GM12874 (cell line): ENCODE measurements around the gene VPS13C.

Source experiments
- TF ChIP-seq, protein P1 (sequence below): IDR thresholded peaks from 2 replicates; pipeline ENCODE4 v1.5.1; 2011; ENCODE audit warnings: low read depth, mild to moderate bottlenecking, control low read depth, low read length, moderate library complexity; ENCODE audit not compliant: insufficient read depth

The VPS13C gene

DNA sequence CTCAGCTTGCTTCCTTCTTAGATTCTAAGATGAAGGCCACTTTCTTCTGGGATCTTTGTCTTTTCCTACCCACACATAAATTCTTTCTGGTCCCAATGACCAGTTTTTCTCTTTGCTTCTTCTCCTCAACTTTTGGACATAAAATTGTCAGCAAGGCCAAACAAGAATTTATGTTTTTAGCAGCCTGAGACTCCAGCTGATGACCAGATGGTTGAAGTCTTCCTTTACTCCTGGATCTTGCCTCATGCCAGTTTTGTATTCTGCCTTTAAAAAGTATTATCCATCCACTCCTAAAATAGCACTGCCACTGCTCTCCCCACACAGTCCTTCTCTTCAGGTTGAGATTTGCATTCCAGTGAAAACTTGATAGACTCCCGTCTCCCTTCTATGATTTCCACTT is 236.0 kb downstream of the VPS13C start:
- TF ChIP-seq, protein P1, sequence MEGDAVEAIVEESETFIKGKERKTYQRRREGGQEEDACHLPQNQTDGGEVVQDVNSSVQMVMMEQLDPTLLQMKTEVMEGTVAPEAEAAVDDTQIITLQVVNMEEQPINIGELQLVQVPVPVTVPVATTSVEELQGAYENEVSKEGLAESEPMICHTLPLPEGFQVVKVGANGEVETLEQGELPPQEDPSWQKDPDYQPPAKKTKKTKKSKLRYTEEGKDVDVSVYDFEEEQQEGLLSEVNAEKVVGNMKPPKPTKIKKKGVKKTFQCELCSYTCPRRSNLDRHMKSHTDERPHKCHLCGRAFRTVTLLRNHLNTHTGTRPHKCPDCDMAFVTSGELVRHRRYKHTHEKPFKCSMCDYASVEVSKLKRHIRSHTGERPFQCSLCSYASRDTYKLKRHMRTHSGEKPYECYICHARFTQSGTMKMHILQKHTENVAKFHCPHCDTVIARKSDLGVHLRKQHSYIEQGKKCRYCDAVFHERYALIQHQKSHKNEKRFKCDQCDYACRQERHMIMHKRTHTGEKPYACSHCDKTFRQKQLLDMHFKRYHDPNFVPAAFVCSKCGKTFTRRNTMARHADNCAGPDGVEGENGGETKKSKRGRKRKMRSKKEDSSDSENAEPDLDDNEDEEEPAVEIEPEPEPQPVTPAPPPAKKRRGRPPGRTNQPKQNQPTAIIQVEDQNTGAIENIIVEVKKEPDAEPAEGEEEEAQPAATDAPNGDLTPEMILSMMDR = no peak

DNA sequence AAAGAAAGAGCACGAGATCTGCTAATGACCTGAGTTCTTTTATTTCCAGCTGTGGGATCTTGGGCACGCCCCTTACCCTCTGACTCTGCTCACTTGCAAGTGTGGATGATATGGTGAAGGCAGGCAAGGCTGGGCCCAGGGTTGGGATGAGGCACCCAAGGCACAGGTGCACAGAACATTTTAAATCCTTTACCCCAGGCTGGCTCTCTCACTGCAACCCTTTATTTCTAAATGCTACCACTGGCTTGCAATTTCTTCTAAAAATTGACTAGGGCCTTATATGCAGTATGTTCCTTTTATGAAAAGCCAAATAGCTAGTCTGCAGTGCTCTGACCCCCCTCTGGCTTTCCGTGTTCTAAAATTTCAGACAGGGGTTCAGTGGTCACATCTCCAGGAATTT is 237.7 kb downstream of the VPS13C start:
- TF ChIP-seq, protein P1 = no peak

DNA sequence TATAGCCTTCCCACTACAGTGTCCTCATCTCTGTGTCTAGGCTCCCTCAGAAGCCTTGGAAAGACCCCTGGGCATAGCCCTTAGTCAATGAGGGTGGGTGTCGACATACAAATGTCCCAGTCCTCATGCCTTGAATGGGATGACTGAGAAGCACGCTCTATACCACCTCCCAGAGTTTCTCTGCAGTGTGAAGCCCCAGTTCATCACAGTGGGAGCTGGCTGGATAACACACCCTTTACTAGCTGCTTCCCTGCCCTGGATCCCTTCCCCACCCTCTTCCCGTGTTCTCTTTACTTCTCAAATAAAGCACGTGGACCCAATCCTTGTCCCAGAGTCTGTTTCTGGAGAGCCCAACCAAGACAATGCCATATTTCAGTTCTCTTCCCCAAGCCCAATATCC is 239.3 kb downstream of the VPS13C start:
- TF ChIP-seq, protein P1 = no peak

DNA sequence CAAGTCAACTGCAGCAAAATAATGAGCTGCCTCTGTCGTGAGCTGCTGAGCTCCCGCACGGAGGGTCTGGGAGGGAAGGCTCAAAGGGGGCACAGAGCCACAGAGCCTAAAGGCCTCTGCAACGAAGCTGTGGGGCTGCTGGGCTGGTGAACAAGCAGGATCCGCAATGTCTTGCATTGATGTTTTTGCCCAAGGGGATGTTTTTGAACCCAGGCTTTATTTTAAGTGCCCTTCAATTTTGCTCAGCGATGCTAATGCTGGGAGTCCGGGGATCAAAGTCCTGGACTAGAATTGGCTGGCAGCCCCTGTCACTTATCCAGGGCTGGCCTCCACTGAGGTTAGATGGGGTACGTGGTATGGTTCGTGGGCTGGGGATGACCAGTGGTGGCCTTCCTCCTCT is 240.0 kb downstream of the VPS13C start:
- TF ChIP-seq, protein P1 = no peak

DNA sequence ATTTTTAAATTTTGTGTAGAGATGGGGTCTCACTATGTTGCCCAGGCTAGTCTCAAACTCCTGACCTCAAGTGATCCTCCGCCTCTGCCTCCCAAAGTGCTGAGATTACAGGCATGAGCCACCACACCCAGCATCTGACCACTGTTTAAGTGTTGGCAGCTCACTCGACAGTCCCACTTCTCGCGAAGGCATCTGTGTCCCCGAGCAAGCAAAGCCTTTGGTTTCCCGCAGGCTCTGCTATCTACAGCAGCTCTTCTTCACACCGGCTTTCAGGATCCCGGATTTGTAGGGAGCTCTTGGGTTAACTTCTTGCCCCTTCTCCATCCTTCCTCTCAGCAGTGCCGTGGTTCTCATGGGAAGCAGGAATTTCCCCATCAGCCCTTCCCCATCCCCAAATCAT is 240.9 kb downstream of the VPS13C start:
- TF ChIP-seq, protein P1 = no peak

DNA sequence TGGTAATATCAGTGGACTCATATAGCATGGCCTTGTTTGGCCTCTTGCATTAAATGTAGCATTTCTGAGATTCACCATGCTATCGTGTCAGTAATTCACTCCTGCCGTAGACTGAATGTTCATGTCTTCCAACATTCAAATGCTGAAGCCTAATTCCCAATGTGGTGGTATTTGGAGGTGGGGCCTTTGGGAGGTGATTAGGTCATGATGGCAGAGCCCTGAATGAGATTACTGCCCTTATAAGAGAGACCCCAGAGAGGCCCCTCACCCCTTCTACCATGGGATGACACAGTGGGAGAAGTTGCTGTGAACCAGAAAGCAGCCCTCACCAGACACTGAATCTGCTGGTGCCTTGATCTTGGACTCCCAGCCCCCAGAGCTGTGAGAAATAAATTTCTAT is 241.4 kb downstream of the VPS13C start:
- TF ChIP-seq, protein P1 = no peak

DNA sequence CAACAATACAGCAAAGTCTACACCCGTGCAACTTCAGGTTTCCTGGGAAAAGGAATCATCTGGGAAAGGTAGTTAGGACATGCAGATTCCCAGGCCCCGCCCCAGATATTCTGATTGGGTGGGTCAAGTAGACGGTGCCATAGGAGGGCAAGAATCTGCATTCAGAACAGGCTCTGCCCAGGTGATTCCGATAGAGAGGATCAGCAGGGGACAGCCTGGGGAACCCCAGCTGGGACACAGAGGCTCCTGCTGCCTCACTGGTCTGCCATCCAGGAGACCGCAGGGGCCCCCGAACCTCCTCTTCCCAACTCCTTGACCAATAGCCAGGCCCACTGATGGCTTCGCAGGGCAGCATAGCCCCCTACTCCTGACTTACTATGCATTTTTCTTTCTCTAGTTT is 243.4 kb downstream of the VPS13C start:
- TF ChIP-seq, protein P1 = no peak
